ENCODE results near the gene RAB34.

DNA sequence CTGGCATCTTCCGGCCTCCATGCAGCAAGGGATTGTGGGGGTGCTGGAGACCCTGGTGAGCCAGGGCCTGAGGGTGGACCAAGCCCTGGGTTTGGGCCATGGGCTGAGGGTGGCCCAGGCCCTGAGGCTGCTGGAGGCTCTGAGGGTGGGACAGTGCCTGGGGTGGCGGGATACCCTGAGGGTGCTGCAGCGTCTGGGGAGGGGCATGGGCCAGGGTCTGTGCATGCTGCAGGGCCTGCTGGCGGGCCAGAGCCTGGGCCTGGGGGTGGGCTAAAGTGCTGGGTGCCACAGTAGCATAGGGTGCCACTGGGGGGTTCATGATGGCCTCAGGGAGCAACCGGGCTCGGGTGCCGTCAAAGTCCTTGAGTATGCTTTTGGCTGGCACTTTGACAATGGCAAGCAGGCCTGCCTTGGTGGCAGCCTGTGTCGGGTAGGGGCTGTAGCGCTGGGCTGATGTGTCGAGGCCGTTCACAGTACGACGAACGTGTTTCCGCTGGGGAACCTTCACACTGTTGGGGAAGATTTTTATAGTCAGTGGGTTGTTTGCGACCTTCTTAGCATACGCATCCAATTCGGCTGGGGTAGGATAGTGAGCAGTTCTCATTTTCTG is 41.7 kb upstream of the RAB34 start:
- TF ChIP-seq POLR2AphosphoS5 (IDR thresholded peaks at IDR 0.05; ENCODE audit: low read depth, low read length) (no peak), POLR2A (IDR thresholded peaks at IDR 0.05; ENCODE audit: low read depth, low read length) (no peak)
